OCI-LY1 (cell line): ENCODE data around the gene AP1G2.

Experiments
- H2AFZ ChIP-seq: fragments of 200-600 bp; sonication (generic), shearing (Covaris generic); 2 replicates; pipeline ENCODE4 v1.6.0; 2014; ENCODE audit warnings: antibody characterized with exemption, mild to moderate bottlenecking, low read length
- H3F3A ChIP-seq: fragments of 200-600 bp; sonication (generic), shearing (Covaris generic); 2 replicates; pipeline ENCODE4 v1.6.0; 2014; ENCODE audit warnings: mild to moderate bottlenecking, antibody characterized with exemption, low read length, moderate library complexity; ENCODE audit not compliant: insufficient read depth
- H3K27ac ChIP-seq: fragments of 200-600 bp; sonication (generic); 2 replicates; pipeline ENCODE4 v1.5.1; 2014; ENCODE audit warnings: low read length, mixed run types, mild to moderate bottlenecking, low read depth; ENCODE audit not compliant: poor library complexity, severe bottlenecking
- H3K27me3 ChIP-seq: fragments of 200-600 bp; sonication (generic); 2 replicates; pipeline ENCODE4 v1.6.0; 2014; ENCODE audit warnings: antibody characterized with exemption, mild to moderate bottlenecking, low read length, moderate library complexity; ENCODE audit not compliant: insufficient read depth
- H3K36me3 ChIP-seq: fragments of 200-600 bp; sonication (generic); 2 replicates; pipeline ENCODE4 v1.6.1; 2014; ENCODE audit warnings: mild to moderate bottlenecking, antibody characterized with exemption, low read length, moderate library complexity, mixed read lengths; ENCODE audit not compliant: insufficient read depth
- H3K4me1 ChIP-seq: fragments of 200-600 bp; sonication (generic); 2 replicates; pipeline ENCODE4 v1.5.1; 2014; ENCODE audit warnings: mild to moderate bottlenecking, low read length, moderate library complexity; ENCODE audit not compliant: insufficient read depth, severe bottlenecking
- H3K4me2 ChIP-seq: fragments of 200-600 bp; sonication (generic), shearing (Covaris generic); 2 replicates; pipeline ENCODE4 v1.6.1; 2014; ENCODE audit warnings: low read length
- H3K4me3 ChIP-seq: fragments of 200-600 bp; sonication (generic); 2 replicates; pipeline ENCODE4 v1.5.1; 2014; ENCODE audit warnings: low read length, low read depth, mild to moderate bottlenecking, mixed read lengths; ENCODE audit not compliant: poor library complexity, severe bottlenecking
- H3K79me2 ChIP-seq: fragments of 200-600 bp; shearing (Covaris generic); 2 replicates; pipeline ENCODE4 v1.6.1; 2016; ENCODE audit warnings: mixed run types, low read length, mixed read lengths; ENCODE audit not compliant: insufficient read depth
- H3K9ac ChIP-seq: fragments of 200-600 bp; sonication (generic), shearing (Covaris generic); 2 replicates; pipeline ENCODE4 v1.6.1; 2014; ENCODE audit warnings: mild to moderate bottlenecking, low read length, mixed read lengths
- H3K9me2 ChIP-seq: fragments of 200-600 bp; sonication (generic), shearing (Covaris generic); 2 replicates; pipeline ENCODE4 v1.6.1; 2014; ENCODE audit warnings: low read depth, mild to moderate bottlenecking, low read length, mixed read lengths
- H3K9me3 ChIP-seq: fragments of 200-600 bp; shearing (Covaris generic); 2 replicates; pipeline ENCODE4 v1.6.1; 2014; ENCODE audit warnings: low read length, mixed read lengths
- H4K20me1 ChIP-seq: fragments of 200-600 bp; sonication (generic), shearing (Covaris generic); 2 replicates; pipeline ENCODE4 v1.6.0; 2016; ENCODE audit warnings: mild to moderate bottlenecking, low read length; ENCODE audit not compliant: insufficient read depth
- CTCF ChIP-seq: fragments of 200-600 bp; sonication (generic), shearing (Covaris generic); IDR thresholded peaks from 2 replicates; pipeline ENCODE4 v1.5.1; 2017; ENCODE audit warnings: mild to moderate bottlenecking, antibody characterized with exemption, low read length, moderate library complexity, mixed read lengths
- EZH2 ChIP-seq: fragments of 200-600 bp; sonication (generic), shearing (Covaris generic); IDR thresholded peaks from 2 replicates; pipeline ENCODE4 v1.8.0; 2017; ENCODE audit warnings: borderline replicate concordance, mixed run types, mild to moderate bottlenecking, antibody characterized with exemption, low read length, moderate library complexity, mixed read lengths

AP1G2 gene

GRCh38 chr14:23517650-23518326, 49.8 kb downstream of the AP1G2 start:
- H3K9me3 ChIP-seq, result no peaks in the 10 kb centered on the region
- H3K4me2 ChIP-seq, result no peak overlapping the region
- no peak overlapping the region for H2AFZ ChIP-seq
- H3K27me3 ChIP-seq, result 0 out of 2 replicates have a peak, but pooled peaks cover 3% of the 10 kb centered on the region
- H4K20me1 ChIP-seq, result no peaks in the 10 kb centered on the region
- H3K36me3 ChIP-seq, result no peaks in the 10 kb centered on the region
- no peaks in the 10 kb centered on the region for H3K79me2 ChIP-seq
- H3K9me2 ChIP-seq, result no peaks in the 10 kb centered on the region
- TF ChIP-seq EZH2 (no peak), CTCF (no peak)
- H3F3A ChIP-seq, result no peaks in the 10 kb centered on the region
- H3K9ac ChIP-seq, result no peak overlapping the region
- no peak overlapping the region for H3K27ac ChIP-seq
- no peaks in the 10 kb centered on the region for H3K4me1 ChIP-seq
- H3K4me3 ChIP-seq, result no peak overlapping the region

GRCh38 chr14:23514644-23514957, 53.0 kb downstream of the AP1G2 start:
- Histone ChIP-seq H3K9me3 (no peaks in the 10 kb centered on the region), H3K4me1 (no peaks in the 10 kb centered on the region), H3K27ac (no peak overlapping the region), H3F3A (no peaks in the 10 kb centered on the region), H3K9ac (no peak overlapping the region), H3K4me3 (no peak overlapping the region), H3K36me3 (no peaks in the 10 kb centered on the region), H2AFZ (no peak overlapping the region), H3K79me2 (no peaks in the 10 kb centered on the region), H3K4me2 (no peak overlapping the region), H3K9me2 (no peaks in the 10 kb centered on the region), H4K20me1 (no peaks in the 10 kb centered on the region), H3K27me3 (0 out of 2 replicates have a peak, but pooled peaks cover 3% of the 10 kb centered on the region)
- no peak for TF ChIP-seq EZH2
- TF ChIP-seq CTCF, result no peak

- Histone ChIP-seq H3K9me2 (no peaks in the 10 kb centered on the region), H3K4me3 (no peak overlapping the region), H3K27me3 (0 out of 2 replicates have a peak, but pooled peaks cover 3% of the 10 kb centered on the region), H3K9me3 (no peaks in the 10 kb centered on the region), H3K9ac (no peak overlapping the region), H2AFZ (no peak overlapping the region), H3K27ac (no peak overlapping the region), H3K36me3 (no peaks in the 10 kb centered on the region), H3K4me2 (no peak overlapping the region), H3F3A (no peaks in the 10 kb centered on the region), H3K79me2 (no peaks in the 10 kb centered on the region), H3K4me1 (no peaks in the 10 kb centered on the region), H4K20me1 (no peaks in the 10 kb centered on the region)
- no peak for TF ChIP-seq EZH2
- no peak for TF ChIP-seq CTCF
Observed at GRCh38 chr14:23513818-23514643, 53.6 kb downstream of the AP1G2 start.
